GM12878 (cell line): ENCODE results near the gene CDC45. TPM values are rescaled to one million over a fixed set of nuclear protein-coding genes. Genes with fewer than 3 reads are reported as not detected.

Experiments
- ATAC-seq: fragments of 200-7000 bp; cut with Tn5 transposase; 3 replicates; pipeline ENCODE4 v1.9.1; 2020; ENCODE audit warnings: mild to moderate bottlenecking, moderate library complexity
- BruUV-seq: library from RNA; stranded (reverse); fragments of 400-500 nt; replicated peaks from 2 replicates; lab custom pipeline; 2021; lab: Mats Ljungman, UMichigan
- CTCF ChIA-PET: fragments of 300-600 bp; sonication (Branson Sonifier 250); formaldehyde crosslinking; extraction: SDS; loops from one replicate; lab custom pipeline; 2021; ENCODE audit warnings: inconsistent platforms; lab: Yijun Ruan, JAX
- POLR2A ChIA-PET: fragments of 350-600 bp; formaldehyde crosslinking; extraction: SDS; loops from one replicate; lab custom pipeline; 2021; ENCODE audit warnings: inconsistent platforms; lab: Charles Lee
- RAD21 ChIA-PET: fragments of 300-600 bp; sonication (Branson Sonifier 250); formaldehyde crosslinking; loops from one replicate; lab custom pipeline; 2023; ENCODE audit warnings: antibody characterized with exemption; ENCODE audit not compliant: unreplicated experiment; lab: Charles Lee
- SMC1A ChIA-PET: fragments of 300-600 bp; sonication (Branson Sonifier 250); formaldehyde crosslinking; loops from one replicate; lab custom pipeline; 2023; ENCODE audit not compliant: unreplicated experiment, uncharacterized antibody; lab: Charles Lee
- DNase-seq: peaks from one replicate; pipeline ENCODE4 v3.0.0-alpha.2; 2011; ENCODE audit warnings: low read depth, low spot score
- FAIRE-seq: peaks from 3 replicates; lab custom pipeline; 2011; peaks lifted over from hg19 to GRCh38; lab: Jason Lieb, UNC
- H2AFZ ChIP-seq: 2 replicates; pipeline ENCODE4 v1.6.0; 2011; ENCODE audit warnings: low read depth, low read length, control low read depth; ENCODE audit not compliant: control insufficient read depth
- H3K27ac ChIP-seq: 2 replicates; pipeline ENCODE4 v1.5.1; 2011; ENCODE audit warnings: control low read depth; ENCODE audit not compliant: control insufficient read depth, insufficient read depth
- H3K27me3 ChIP-seq, 2 experiments: replicated peaks in 1 of 2; 2 replicates each; pipeline versions ENCODE4 v1.6.0 to v1.6.1; 2011; ENCODE audit warnings: low read length in 1 of 2; ENCODE audit not compliant: control insufficient read depth in 2 of 2, insufficient read depth in 2 of 2
- H3K36me3 ChIP-seq, 2 experiments: 2 replicates each; pipeline ENCODE4 v1.5.1; 2011; ENCODE audit warnings: low read length in 1 of 2; ENCODE audit not compliant: control insufficient read depth in 2 of 2, insufficient read depth in 2 of 2
- H3K4me1 ChIP-seq: 2 replicates; pipeline ENCODE4 v1.6.1; 2011; ENCODE audit warnings: mild to moderate bottlenecking, low read length, moderate library complexity, mixed read lengths; ENCODE audit not compliant: control insufficient read depth, insufficient read depth
- H3K4me2 ChIP-seq: 2 replicates; pipeline ENCODE4 v1.6.0; 2011; ENCODE audit warnings: control low read depth; ENCODE audit not compliant: control insufficient read depth, insufficient read depth
- H3K4me3 ChIP-seq: fragments of 200-600 bp; sonication (generic); 2 replicates; pipeline ENCODE4 v1.5.1; 2016
- H3K79me2 ChIP-seq: 2 replicates; pipeline ENCODE4 v1.6.0; 2011; ENCODE audit warnings: low read length; ENCODE audit not compliant: control insufficient read depth, insufficient read depth
- H3K9ac ChIP-seq: 2 replicates; pipeline ENCODE4 v1.8.0; 2011; ENCODE audit warnings: low read length, control low read depth, mixed read lengths; ENCODE audit not compliant: control insufficient read depth, insufficient read depth
- H3K9me3 ChIP-seq: replicated peaks from 3 replicates; pipeline ENCODE4 v1.5.1; 2011; ENCODE audit warnings: mild to moderate bottlenecking, low read length; ENCODE audit not compliant: control insufficient read depth, insufficient read depth
- H4K20me1 ChIP-seq: 2 replicates; pipeline ENCODE4 v1.6.0; 2011; ENCODE audit not compliant: control insufficient read depth, insufficient read depth
- ATF3 ChIP-seq: IDR thresholded peaks from 2 replicates; pipeline ENCODE4 v1.6.1; 2011; ENCODE audit warnings: low read depth, mild to moderate bottlenecking, low read length, moderate library complexity, borderline replicate concordance; ENCODE audit errors: extremely low read depth
- BMI1 ChIP-seq: fragments of 450-650 bp; IDR thresholded peaks from 2 replicates; pipeline ENCODE4 v1.6.1; 2016; ENCODE audit warnings: mild to moderate bottlenecking, moderate library complexity, borderline replicate concordance
- BRCA1 ChIP-seq: IDR thresholded peaks from 2 replicates; pipeline ENCODE4 v1.6.1; 2011; ENCODE audit warnings: low read depth, low read length, improper control_type of control experiment
- ELK1 ChIP-seq: IDR thresholded peaks from 2 replicates; pipeline ENCODE4 v1.6.1; 2012; ENCODE audit warnings: low read depth, low read length, improper control_type of control experiment
- ETV6 ChIP-seq, 2 experiments: fragments of 450-650 bp in 1 of 2; IDR thresholded peaks in 1 of 2; conservative IDR thresholded peaks in 1 of 2; 2 replicates each; pipeline ENCODE4 v1.6.1; 2014; ENCODE audit warnings: antibody characterized with exemption in 1 of 2, borderline replicate concordance in 1 of 2, low read depth in 1 of 2, mild to moderate bottlenecking in 1 of 2, moderate library complexity in 1 of 2
- EZH2 ChIP-seq: IDR thresholded peaks from 2 replicates; pipeline ENCODE4 v1.6.1; 2012; ENCODE audit warnings: low read depth, mild to moderate bottlenecking, control low read depth, inconsistent platforms, low read length, borderline replicate concordance; ENCODE audit not compliant: control insufficient read depth
- GATAD2B ChIP-seq: fragments of 450-650 bp; conservative IDR thresholded peaks from 2 replicates; pipeline ENCODE4 v1.6.1; 2017; ENCODE audit warnings: low read depth, mild to moderate bottlenecking, moderate library complexity
- NFYA ChIP-seq: IDR thresholded peaks from 2 replicates; pipeline ENCODE4 v1.6.1; 2011; ENCODE audit warnings: low read depth, mild to moderate bottlenecking, low read length, improper control_type of control experiment, borderline replicate concordance
- SIX5 ChIP-seq: IDR thresholded peaks from 2 replicates; pipeline ENCODE4 v1.6.1; 2011; ENCODE audit warnings: mild to moderate bottlenecking, low read depth, low read length, moderate library complexity; ENCODE audit not compliant: severe bottlenecking
- SMAD5 ChIP-seq: IDR thresholded peaks from 2 replicates; pipeline ENCODE4 v1.6.1; 2016; ENCODE audit warnings: antibody characterized with exemption, low read depth
- USF1 ChIP-seq: IDR thresholded peaks from 2 replicates; pipeline ENCODE4 v1.6.1; 2011; ENCODE audit warnings: borderline replicate concordance, low read depth, mild to moderate bottlenecking, moderate library complexity, mixed read lengths, low read length; ENCODE audit not compliant: insufficient read depth; ENCODE audit errors: extremely low read length
- WGBS: methylation state at CpG from one replicate; pipeline ENCODE4 v1.1.6; 2016; ENCODE audit warnings: low lambda C conversion rate; ENCODE audit not compliant: insufficient replicate concordance, insufficient coverage; ENCODE audit errors: missing lambda C conversion rate; 5-methylcytosine and 5-hydroxymethylcytosine counted together
- in situ Hi-C: fragments of 300-500 bp; cut with MboI; formaldehyde crosslinking; loops from 9 replicates; pipeline ENCODE4 v1.14.3; 2018; ENCODE audit warnings: mixed read lengths
- intact Hi-C: fragments of 100-400 bp; cut with micrococcal nuclease; formaldehyde crosslinking; loops from one replicate; pipeline ENCODE4 v1.14.2; 2022; ENCODE audit not compliant: unreplicated experiment
- polyA plus RNA-seq, 11 experiments: library from polyadenylated mRNA; depleted of rRNA in 4 of 11; unstranded in 6 of 11; stranded (reverse) in 5 of 11; fragments of >200 nt; fragmentation: Nextera tagmentation in 4 of 11; fragmentation: Illumina TruSeq in 1 of 11; extraction: Ambion mirVana in 4 of 11; extraction: Trizol in 1 of 11; gene quantifications; 1 replicate in 1 of 11; 2 replicates in 10 of 11; pipeline versions ENCODE4 v1.2.1 to v1.2.3, GENCODE V29; 2011 to 2016; ENCODE audit warnings: inconsistent platforms in 2 of 11, missing spikeins in 2 of 11, low read depth in 1 of 11
- total RNA-seq, 4 experiments: library from RNA; depleted of rRNA in 3 of 4; stranded (reverse); fragments of >200 nt in 3 of 4; fragmentation: Illumina TruSeq in 1 of 4; extraction: Trizol in 1 of 4; gene quantifications; 2 replicates each; pipeline versions ENCODE4 v1.2.1 to v1.2.3, GENCODE V29; 2013 to 2021
- TF ChIP-seq, protein P1 (sequence below): IDR thresholded peaks from 2 replicates; pipeline ENCODE4 v1.6.1; 2012; ENCODE audit warnings: low read depth, low read length, improper control_type of control experiment
- TF ChIP-seq, protein P2 (sequence below): IDR thresholded peaks from 2 replicates; pipeline ENCODE4 v1.6.1; 2012; ENCODE audit warnings: low read length, inconsistent platforms
- TF ChIP-seq, protein P3 (sequence below): fragments of 450-650 bp; conservative IDR thresholded peaks from 2 replicates; pipeline ENCODE4 v1.6.1; 2017; ENCODE audit warnings: mild to moderate bottlenecking, moderate library complexity

Gene CDC45
- total and polyA plus RNA-seq, 10 of the 15 experiments (the other 5 are each of a cell fraction or from before 2014, with no cell fraction given): 40.8 to 88.5 (median 54.2) TPM

GRCh38 chr22:19540394-19540793 lies 60.7 kb downstream of the CDC45 start (continued):
- TF ChIP-seq, protein P1, sequence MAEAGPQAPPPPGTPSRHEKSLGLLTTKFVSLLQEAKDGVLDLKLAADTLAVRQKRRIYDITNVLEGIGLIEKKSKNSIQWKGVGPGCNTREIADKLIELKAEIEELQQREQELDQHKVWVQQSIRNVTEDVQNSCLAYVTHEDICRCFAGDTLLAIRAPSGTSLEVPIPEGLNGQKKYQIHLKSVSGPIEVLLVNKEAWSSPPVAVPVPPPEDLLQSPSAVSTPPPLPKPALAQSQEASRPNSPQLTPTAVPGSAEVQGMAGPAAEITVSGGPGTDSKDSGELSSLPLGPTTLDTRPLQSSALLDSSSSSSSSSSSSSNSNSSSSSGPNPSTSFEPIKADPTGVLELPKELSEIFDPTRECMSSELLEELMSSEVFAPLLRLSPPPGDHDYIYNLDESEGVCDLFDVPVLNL: no peak
- TF ChIP-seq, protein P2, sequence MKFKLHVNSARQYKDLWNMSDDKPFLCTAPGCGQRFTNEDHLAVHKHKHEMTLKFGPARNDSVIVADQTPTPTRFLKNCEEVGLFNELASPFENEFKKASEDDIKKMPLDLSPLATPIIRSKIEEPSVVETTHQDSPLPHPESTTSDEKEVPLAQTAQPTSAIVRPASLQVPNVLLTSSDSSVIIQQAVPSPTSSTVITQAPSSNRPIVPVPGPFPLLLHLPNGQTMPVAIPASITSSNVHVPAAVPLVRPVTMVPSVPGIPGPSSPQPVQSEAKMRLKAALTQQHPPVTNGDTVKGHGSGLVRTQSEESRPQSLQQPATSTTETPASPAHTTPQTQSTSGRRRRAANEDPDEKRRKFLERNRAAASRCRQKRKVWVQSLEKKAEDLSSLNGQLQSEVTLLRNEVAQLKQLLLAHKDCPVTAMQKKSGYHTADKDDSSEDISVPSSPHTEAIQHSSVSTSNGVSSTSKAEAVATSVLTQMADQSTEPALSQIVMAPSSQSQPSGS: no peak
- TF ChIP-seq, protein P3, sequence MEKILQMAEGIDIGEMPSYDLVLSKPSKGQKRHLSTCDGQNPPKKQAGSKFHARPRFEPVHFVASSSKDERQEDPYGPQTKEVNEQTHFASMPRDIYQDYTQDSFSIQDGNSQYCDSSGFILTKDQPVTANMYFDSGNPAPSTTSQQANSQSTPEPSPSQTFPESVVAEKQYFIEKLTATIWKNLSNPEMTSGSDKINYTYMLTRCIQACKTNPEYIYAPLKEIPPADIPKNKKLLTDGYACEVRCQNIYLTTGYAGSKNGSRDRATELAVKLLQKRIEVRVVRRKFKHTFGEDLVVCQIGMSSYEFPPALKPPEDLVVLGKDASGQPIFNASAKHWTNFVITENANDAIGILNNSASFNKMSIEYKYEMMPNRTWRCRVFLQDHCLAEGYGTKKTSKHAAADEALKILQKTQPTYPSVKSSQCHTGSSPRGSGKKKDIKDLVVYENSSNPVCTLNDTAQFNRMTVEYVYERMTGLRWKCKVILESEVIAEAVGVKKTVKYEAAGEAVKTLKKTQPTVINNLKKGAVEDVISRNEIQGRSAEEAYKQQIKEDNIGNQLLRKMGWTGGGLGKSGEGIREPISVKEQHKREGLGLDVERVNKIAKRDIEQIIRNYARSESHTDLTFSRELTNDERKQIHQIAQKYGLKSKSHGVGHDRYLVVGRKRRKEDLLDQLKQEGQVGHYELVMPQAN: no peak
- TF ChIP-seq GATAD2B (no peak), NFYA (no peak), SMAD5 (no peak)
- TF ChIP-seq, all 136 proteins: peak for 0

DNA sequence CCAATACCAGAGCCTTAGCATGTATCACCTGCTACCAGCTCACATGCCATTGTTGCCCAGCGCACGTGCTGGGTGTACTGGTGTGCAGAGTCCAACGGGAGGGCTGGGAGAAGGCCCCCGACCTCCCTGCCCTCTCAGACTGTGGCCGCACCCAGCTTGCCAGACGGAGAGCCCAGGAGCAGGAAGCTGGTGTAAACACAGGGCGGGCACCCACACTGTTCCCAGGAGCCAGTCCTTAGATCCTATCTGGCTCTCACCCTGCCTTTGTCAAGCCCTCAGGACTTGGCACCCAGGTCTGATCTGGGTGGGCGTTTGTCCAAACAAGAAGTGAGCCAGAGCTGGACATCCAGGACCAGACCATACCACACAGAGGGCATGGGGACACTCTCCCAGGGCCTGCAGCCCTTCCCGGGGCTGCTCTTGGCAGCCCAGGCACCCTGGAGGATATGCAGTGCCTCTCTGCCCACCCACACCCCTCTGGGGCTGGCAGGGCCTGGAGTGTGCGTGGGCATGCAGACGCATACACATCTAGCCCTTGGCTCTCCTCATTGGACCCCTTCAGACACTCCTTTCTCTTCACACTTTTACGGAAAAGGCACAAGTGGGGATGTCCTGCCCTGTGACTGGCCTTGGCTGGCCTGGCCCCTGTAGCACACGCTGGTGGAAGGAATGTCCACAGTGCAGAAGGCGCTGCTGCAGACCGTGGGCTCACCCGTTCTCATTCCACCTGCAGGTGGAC lies 64.4 kb downstream of the CDC45 start:
- no peak for FAIRE-seq
- ChIA-PET RAD21 (no interaction called here), CTCF (no interaction called here), SMC1A (no interaction called here), POLR2A (no interaction called here)
- no peak for ATAC-seq
- no peak for DNase-seq
- no peak overlapping the region for H3K4me3 ChIP-seq
- no peak overlapping the region for H3K4me2 ChIP-seq
- H3K9me3 ChIP-seq: no peaks in the 10 kb centered on the region
- H3K36me3 ChIP-seq: no peaks in the 10 kb centered on the region
- H4K20me1 ChIP-seq: no peaks in the 10 kb centered on the region
- H2AFZ ChIP-seq: no peak overlapping the region
- H3K27ac ChIP-seq: no peak overlapping the region
- H3K79me2 ChIP-seq: no peaks in the 10 kb centered on the region
- BruUV-seq: no TSS peak
- no peaks in the 10 kb centered on the region for H3K4me1 ChIP-seq
- intact Hi-C loops (no loop called here), in situ Hi-C loops (no loop called here)
- H3K27me3 ChIP-seq: no peaks in the 10 kb centered on the region; a peak in 2 of 4 replicates
- 41% methylated on average over 16 of the region's 16 CpGs for WGBS
- no peak overlapping the region for H3K9ac ChIP-seq
- TF ChIP-seq ETV6 (conservative IDR thresholded peaks at IDR 0.05 in 1 of 2, IDR thresholded peaks at IDR 0.05 in 1 of 2; ENCODE audit: borderline replicate concordance in 1 of 2, low read depth in 1 of 2) (no peak), ELK1 (no peak), BMI1 (no peak), ATF3 (no peak), SMAD5 (no peak), BRCA1 (no peak), USF1 (no peak), SIX5 (no peak), EZH2 (no peak)
